Stimulated activated CD4-positive, alpha-beta T cell treated with anti-CD3 and anti-CD28 coated beads, Interleukin-15, amount 100 ng/mL, for 1 hour (primary cell): ENCODE measurements around the gene TEKT3.

Source experiments
- DNase-seq, 2 donors: peaks; one replicate each; pipeline ENCODE4 v3.0.0-alpha.2; 2020; ENCODE audit warnings: low read depth in 1 of 2, low spot score in 1 of 2

The TEKT3 gene

DNA sequence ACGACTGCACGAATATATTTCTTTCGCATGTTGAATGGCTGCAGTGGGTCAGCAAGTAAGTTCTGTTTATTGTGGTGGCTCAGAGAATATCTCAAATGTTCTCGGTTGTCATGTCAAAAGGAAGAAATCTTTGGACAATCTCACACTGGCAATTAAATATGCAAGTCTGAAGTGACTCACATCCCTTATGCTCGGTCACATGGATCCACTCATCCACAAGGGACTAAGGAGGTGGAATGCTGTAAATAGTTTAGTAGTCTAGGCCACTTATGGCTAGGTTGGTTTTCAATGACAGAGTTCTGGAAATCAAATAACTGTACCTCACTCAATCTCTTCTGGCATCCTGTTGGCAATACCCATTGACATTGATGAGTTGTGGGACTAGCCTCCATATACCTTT lies 43.2 kb downstream of the TEKT3 start:
- no peak for DNase-seq

DNA sequence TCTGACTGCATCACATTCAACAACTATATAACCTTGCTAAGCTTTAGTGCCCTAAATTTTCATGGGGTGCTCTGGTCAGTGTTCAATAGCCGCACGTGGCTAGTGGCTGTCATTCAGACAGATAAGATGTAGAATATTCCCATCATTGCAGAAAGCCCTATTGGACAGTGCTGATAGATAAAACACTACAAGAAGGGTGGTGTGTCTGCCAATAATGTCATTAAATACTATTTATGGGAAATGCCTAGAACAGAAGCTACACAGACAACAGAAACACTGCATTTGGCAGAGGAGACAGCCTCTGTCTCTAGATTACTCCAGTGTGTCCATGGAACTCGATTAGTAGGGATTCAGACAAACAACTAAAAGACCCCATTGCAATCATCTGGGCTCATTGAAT lies 47.8 kb downstream of the TEKT3 start:
- no peak for DNase-seq

DNA sequence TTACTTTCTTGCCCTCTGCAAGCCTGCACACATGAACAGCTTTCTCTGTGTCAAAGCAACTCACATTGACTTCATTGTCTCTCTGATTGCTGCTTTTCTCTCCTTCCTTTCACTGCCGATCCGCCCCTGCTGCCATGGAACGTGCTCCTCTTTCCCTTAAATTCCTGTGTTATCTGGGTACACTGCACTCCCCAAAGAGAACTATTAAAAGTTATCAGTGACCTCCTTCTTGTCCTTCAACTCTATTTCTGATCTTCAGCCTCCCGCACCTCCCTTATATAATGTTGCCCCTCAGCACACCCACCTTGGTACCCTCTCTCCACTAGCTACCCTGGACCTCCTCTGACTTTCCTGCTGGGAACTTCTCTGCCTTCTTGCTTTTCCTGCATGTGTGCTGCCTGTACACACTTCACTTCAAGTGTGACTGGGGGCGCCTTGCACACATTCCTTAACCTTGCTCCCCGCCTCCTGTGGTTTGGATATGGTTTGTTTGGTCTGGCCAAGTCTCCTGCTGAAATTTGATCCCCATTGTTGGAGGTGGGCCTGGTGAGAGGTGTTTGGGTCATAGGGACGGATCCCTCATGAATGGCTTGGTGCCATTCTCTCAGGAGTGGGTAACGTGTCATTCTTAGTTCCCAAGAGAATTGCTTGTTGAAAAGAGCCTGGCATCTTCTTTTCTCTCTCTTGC lies 49.6 kb downstream of the TEKT3 start:
- DNase-seq = no peak

DNA sequence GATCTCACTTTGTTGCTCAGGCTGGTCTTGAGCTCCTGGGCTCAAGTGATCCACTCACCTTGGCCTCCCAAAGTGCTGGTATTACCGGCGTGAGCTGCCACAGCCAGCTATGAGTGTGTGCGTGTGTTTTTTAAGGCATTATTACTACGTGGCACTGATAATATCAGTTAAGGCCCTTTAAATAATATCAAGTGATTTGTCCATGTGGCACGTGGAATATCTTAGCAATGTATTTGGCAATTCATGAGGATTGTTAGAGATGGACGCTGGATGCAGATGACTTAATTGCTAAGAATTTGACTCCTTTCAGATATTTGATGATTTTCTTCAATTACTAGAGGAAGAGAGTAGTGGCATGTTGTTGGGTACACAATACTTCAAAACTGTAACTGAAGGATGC lies 50.8 kb downstream of the TEKT3 start:
- DNase-seq = no peak

DNA sequence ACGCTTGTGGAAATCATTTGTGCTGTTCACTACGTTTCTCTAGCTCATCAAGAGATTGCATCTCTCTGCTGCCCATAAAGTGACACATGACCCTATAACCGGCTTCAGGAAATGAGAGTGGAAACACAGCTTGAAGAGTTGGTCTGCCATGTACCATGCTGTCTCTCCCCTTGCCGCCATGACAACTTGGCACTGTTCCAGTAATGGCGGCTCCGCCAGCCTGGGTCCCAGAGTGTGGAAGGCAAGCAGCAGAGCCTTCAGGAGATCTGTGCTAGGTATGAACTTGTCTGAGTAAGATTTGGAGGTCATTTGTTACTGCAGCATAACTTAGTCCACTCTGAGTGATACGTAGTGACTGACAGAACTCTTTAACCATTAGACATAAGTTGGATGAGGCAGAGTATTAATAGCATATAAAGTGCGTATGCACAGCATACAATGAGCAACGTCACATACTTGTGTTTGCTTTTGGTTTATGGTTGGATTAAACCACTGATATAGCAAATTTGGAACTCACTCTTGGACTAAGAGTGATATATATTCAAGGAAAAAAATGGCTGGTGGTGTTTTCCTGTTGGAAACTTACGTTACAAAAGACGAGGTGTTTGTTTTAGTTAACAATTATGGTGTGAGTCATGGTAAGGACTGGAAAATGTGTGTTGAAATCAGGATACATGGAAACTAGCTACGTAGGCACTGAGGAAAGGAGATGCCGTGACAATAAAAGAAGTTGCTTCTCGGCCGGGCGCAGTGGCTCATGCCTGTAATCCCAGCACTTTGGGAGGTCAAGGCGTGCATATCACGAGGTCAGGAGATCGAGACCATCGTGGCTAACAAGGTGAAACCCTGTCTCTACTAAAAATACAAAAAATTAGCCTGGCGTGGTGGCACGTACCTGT lies 51.9 kb downstream of the TEKT3 start:
- DNase-seq = no peak

DNA sequence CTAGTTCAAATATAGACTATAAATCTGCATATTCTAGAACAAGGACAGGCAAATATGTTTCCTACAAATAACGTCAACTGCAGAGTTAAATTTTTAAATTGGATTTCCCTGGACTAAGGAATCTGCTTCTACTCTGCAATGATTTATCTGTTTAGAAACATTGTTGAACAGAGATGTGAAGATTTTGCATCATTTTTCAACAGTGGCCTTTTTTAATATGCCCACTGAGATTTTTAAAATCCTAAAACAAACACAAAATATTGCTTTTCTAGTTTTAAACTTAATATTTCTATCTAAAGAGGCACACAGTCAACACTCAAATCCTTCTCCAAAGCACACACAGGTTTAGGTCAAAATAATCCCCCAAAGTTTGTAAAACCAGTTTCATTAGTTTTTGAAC lies 52.5 kb downstream of the TEKT3 start:
- no peak for DNase-seq

DNA sequence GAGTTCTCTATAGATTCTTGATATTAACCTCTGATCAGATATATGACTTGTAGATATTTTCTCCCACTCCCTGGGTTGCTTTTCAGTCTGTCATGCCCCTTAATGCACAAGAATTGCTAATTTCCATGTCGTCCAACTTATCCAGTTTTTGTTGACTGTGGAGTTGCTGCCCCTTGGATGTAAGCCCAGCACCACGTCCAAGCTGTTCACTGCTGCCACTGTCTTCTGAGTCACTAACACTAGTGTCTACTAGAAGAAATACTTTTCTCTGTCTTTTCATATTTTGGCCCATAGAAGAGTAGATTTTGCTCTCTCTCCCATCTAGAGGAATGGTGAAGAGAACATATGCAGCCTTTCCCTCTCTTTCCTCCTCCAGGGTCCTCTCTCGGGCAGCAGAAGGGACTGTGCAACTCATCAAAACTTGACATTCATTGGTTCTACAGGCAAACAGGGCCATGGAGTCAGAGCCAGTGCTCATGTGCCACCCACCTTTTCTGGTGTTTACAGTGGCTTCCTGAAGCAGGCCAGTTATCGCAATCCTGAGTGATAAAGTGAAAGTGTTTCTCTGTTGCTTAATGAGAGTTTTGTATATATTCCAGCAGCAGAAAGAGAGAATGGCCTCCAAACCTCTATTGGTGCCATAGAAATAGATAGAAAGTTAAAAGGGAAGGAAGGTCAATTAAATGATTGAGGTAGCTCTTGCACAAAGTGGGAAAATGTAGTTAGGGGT lies 53.7 kb downstream of the TEKT3 start:
- no peak for DNase-seq

DNA sequence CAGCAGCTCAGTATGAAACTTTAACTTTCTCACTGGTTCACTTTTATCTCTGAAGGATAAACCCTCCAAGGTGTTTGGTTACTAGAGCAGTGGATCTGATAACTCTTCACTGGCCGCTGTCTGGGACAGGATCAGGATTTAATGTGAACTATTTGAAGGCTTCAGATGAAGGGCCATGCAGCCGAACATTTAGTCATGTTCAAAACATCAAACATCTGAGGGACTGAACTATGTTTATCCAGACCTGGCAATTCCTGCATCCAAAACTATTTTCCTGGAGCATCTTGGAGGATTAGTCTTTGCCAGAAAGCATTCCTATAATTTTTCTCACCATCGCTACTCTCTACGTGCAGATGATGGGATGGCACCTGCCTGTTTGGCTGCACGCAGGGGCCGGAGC lies 55.9 kb downstream of the TEKT3 start:
- no peak for DNase-seq

DNA sequence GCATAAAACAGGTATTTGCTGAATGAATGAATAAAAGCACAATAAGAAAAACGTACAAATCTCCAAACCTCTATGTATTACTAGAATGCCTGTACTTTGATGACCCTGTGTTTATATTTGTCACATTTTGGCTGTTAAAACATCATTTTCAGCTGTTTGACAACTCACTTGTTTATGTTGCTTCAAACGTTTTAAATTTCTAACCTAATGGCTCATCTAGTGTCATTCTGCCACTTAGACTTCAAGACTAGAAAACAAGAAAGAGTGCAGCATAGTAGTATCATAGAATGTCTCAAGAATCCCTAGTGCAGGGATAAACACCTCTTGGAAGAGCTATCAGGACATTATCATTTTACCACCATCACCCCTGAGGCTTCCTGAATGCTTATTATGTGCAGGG lies 56.9 kb downstream of the TEKT3 start:
- DNase-seq = no peak

DNA sequence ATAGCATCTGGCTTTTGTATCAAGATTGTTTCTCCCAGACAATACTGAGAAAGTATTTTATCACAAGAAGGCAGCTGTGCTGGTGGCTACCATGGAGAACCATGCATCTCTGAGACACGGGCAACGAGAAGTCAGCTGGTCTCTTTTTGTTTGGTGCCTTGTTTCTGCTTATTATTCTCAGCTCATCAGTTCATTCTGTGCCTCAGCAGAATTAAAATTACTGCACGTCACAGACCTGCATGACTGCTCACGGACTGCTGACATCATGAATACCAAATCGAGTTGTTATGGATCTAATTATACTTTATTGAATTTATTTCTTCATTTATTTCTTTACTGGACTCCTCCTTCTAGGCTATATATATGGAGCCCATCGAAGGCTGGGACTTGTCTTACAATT lies 57.3 kb downstream of the TEKT3 start:
- no peak for DNase-seq

DNA sequence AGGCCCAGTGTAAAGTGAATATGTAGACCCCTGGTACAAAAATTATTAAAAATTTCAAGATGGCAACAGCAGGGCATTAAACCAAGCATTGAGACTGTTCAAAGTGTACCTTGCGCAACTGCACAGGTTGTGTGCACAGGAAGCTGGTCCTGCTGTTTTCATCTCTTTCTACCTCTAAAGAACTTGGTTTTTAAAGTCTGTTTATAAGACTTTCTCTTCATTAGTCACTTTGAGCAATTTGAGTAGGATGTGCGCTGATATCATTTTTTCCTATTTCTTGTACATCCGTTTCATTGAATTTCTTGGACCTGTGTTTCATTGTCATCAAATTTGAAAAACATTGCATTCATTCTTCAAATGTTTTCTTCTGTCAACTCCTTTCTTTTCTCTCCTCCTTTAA lies 59.5 kb downstream of the TEKT3 start:
- no peak for DNase-seq

DNA sequence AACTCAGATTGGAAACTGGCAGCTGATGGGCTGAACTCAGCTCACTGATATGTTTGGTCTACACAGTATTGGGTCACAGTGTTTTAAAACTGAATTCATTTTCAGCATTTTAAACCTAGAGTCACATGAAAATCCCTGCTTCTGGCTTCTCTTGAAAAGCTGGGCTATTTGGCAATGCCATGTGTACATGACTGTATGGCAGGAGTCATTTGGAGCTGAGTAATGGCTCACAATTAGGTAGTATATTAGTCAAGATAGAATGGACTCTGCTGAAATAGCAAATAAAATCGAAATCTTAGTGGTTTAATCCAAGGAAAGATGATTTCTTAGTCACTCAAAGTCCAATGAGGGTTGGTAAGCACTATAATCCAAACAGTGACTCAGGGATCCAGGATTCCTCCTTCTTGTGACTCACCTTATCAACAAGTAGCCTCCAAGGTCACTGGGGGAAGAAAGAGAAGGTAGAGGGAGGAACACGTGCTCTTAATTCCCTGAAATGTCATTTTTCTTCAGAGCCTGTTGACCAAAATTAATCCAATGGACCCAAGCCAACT lies 62.4 kb downstream of the TEKT3 start:
- DNase-seq = no peak

DNA sequence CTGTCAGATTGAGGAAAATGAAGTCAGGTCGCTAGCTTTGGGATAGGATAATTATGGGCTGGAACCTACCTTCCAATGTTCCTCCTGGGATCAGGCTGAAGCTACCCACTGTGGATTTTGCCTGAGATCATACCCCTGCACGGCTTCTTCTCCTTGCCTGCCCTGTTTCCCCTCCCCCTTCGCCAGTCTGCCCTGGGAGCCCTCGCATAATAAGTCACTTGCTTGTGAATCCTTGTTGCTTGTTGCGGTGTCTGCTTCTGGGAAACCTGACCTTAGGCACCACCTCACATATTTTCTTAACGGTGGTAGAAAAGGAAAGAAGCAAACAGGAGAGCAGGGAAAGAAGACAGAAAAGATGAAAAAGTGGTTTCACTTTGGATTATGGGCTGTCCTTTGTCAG lies 63.0 kb downstream of the TEKT3 start:
- DNase-seq = no peak

DNA sequence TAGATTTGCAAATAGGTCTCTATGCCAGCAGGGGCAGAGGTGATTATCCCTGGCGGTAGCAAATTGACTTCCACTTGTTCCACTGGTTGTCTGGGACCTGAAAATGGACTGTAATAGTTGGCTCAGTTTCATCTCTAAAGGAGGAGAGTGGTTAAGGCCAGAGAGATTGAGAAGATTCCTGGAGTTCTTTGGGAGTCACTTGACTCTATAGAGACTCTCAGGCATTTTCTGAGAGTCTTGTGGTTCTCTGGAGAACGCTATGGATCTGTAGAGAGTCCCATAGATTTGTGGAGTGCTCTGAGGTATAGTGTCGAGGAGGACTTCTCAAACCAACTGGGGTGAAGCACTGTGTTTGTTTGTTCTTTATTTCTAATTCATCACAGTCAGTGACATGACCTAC lies 67.4 kb downstream of the TEKT3 start:
- no peak for DNase-seq

DNA sequence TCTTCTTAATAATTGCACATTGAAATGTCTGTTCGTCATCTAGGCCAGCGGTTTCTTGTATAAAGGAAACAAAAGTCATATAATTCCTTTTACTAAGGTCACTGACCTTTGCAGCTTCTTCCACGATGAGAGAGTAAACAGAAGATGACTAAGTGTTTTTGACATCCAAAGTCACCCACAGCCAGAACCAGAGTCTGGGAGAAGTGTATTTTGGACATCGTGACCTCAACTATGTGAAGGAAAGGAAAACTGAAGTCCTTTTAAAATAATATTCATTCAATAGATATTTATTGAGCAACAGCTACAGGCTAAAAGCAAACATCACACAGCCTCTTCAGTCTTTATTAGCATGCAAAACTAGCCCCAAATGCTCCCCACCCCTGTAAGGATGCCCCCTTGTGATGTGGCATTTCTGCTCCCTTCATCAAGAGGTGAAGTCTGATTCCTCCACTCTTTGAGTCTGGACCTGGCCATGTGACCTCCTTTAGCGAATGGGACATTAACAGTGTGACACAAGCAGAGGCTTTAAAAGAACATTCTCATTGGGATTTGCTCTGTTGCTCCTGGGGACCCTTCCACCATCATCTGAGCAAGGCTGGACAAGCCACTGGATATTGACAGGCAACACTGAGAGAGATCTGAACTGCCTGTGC lies 68.1 kb downstream of the TEKT3 start:
- DNase-seq = no peak

DNA sequence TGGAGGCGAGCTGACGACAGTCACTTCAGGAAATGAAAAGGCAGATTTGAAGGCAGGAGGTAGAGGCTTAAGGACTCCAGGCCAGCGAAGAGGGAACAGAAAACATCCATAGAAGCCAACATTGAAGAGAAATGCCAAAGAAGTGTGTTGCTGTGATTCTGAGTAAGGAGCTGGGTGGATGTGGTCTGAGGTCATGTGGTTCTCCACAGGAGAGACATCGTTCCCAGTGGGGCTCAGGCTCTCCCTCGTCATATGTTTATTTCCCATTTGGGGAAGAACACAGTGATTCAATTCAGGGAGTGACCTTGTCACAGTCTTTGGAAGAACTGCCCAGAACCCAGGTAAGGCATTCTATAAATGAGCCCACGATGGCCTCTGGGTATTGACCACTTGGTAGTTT lies 69.7 kb downstream of the TEKT3 start:
- DNase-seq = no peak

DNA sequence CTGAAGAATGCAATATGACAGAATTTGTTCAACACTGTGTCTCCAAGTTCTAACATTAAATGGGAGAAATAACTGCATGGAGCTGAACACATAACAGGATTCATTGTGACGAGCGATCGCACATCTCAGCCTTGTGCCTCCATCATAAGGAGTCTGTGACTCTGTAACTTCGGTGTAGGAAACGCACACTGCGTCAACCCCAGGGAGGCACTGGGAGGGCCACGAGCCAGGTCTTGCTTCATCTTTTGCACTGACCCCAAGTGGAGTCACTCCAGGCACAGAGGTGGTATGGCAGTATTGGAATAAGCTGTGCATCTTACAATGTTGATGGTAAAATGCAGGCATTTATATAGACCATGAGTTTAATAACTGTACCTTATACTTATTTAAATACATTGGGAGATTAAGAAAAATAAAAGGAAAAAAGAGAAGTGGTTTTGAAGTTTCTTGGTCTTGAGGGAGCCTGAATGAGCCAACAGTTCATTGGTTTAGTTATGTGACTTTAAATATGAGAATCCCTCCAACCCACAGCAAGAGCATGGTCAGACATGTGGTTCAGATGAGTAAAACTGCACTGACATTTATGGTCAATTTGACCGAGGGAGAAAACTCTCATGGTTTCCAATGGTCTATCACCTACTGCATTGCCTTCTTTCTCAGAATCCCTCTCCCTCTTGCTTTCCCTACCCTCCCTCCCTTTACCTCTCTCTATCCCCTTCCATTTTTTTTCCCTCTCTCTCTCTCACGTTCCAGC lies 70.6 kb downstream of the TEKT3 start:
- DNase-seq = no peak

DNA sequence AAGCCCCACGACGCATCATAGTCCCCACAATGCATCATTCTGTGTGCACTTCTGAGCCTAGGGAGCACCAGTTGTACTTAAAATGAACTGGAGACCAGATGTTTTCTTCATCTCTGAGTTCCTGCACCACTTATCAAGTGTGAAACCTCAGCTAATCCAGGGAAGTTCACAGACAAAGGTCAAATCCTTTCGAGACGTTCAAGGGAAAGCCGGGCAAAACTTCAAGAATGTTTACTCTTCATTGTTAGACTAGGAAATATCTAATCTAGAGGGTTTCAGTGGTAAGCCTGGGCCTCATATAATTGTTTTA lies 71.7 kb downstream of the TEKT3 start:
- no peak for DNase-seq

DNA sequence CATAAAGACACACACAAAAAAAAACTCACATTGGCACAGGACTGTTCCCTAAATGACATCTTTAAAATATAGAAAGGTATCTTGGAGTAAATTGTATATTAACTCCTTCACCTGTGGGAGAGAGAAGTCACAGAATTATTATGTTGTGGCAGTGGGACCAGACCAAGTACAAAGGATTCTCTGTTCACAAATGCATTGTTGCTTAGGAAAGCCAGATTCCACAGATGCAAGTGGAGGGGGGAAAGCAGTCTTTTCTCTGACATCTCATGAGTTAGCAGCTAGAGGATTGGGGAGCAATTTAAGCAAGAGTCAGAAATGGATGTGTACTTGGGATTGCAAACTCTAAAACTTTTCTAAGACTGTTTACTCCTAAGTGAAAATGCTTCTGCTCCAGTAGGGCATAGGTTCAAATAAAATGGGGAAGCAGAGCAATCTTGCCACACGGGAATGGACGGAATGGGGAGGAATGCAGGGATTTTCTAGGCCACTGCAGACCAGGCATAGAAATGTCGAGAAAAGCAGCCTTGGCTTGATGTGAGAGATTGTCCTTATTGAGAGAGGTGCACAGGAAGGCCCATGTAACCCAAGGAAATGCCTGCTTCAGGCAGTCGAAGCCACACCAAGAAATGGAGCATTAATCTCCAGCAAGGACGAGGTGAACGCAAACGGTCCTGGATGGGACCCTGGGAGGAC lies 72.2 kb downstream of the TEKT3 start:
- DNase-seq = no peak

DNA sequence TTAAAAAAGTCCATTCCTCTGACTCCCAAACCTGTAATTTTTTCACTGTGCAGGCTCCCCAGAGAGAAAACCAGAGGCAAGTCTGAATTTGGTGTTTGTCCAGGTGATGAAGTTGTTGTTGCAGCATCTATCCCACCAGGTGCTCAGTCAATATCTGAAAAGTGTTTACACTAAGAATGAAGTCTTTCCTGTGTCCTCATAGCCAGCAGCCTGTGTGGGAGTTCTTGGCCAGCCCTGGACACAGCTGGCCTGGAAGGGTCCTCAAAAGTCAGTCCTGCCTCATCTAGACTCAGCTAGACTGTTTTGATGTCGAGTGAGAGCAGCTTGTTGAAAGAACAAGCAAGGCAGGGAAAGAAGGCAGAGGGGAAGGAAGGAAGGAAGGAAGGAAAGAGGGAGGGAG lies 72.9 kb downstream of the TEKT3 start:
- DNase-seq = no peak
